H1 (cell line): ENCODE measurements around the gene METTL25B. TPM values are rescaled to one million over a fixed set of nuclear protein-coding genes. Genes with fewer than 3 reads are reported as not detected.

Source experiments
- CHD7 ChIP-seq: fragments of 300-600 bp; sonication (generic); IDR thresholded peaks from 2 replicates; pipeline ENCODE4 v1.7.1; 2012; ENCODE audit warnings: low read length, moderate library complexity, mild to moderate bottlenecking, inconsistent platforms; ENCODE audit not compliant: insufficient replicate concordance
- EGR1 ChIP-seq: IDR thresholded peaks from 2 replicates; pipeline ENCODE4 v1.6.1; 2011; ENCODE audit warnings: low read depth, low read length, borderline replicate concordance
- EP300 ChIP-seq, 2 experiments: IDR thresholded peaks; 1 replicate in 1 of 2; 2 replicates in 1 of 2; pipeline ENCODE4 v1.6.1; 2011 to 2012; ENCODE audit warnings: low read depth in 2 of 2, low read length in 2 of 2, mild to moderate bottlenecking in 2 of 2, borderline replicate concordance in 1 of 2, inconsistent platforms in 1 of 2, moderate library complexity in 1 of 2
- GABPA ChIP-seq: IDR thresholded peaks from 2 replicates; pipeline ENCODE4 v1.6.1; 2011; ENCODE audit warnings: mild to moderate bottlenecking, low read length, moderate library complexity, borderline replicate concordance; ENCODE audit not compliant: insufficient read depth
- KDM4A ChIP-seq: IDR thresholded peaks from one replicate; pipeline ENCODE4 v1.7.1; 2012; ENCODE audit warnings: low read depth, mild to moderate bottlenecking, moderate library complexity, low read length, inconsistent platforms; ENCODE audit not compliant: severe bottlenecking
- PHF8 ChIP-seq: fragments of 200-600 bp; sonication (generic); conservative IDR thresholded peaks from 2 replicates; pipeline ENCODE4 v1.7.1; 2012; ENCODE audit warnings: low read depth, mild to moderate bottlenecking, inconsistent platforms, low read length, moderate library complexity
- POLR2A ChIP-seq, 2 experiments: IDR thresholded peaks; 1 replicate in 1 of 2; 2 replicates in 1 of 2; pipeline ENCODE4 v1.6.1; 2011; ENCODE audit warnings: low read depth in 2 of 2, low read length in 2 of 2, mild to moderate bottlenecking in 2 of 2; ENCODE audit errors: control extremely low read depth in 1 of 2
- RFX5 ChIP-seq: IDR thresholded peaks from 2 replicates; pipeline ENCODE4 v1.6.1; 2011; ENCODE audit warnings: low read depth, low read length, improper control_type of control experiment, borderline replicate concordance
- SUZ12 ChIP-seq: fragments of 200-600 bp; sonication (generic); IDR thresholded peaks from 2 replicates; pipeline ENCODE4 v1.6.1; 2012; ENCODE audit warnings: mild to moderate bottlenecking, inconsistent platforms, low read length, moderate library complexity, mixed read lengths
- polyA plus RNA-seq, 7 experiments: library from polyadenylated mRNA; depleted of rRNA in 3 of 7; stranded (reverse) in 5 of 7; unstranded in 2 of 7; fragments of >200 nt in 5 of 7; fragments of 200-250 nt in 2 of 7; gene quantifications; 1 replicate in 5 of 7; 2 replicates in 1 of 7; 4 replicates in 1 of 7; pipeline versions ENCODE4 v1.2.1 to v1.2.3, GENCODE V29; 2011 to 2013; ENCODE audit warnings: missing spikeins in 2 of 7, mixed read lengths in 2 of 7
- total RNA-seq: library from RNA; stranded (reverse); fragmentation: NEBNext Ultra II Directional; extraction: Animal tissue kit (Norgen Biotek cat#: 25700); gene quantifications from 2 replicates; pipeline ENCODE4 v1.2.1, GENCODE V29; 2021

METTL25B gene
- total and polyA plus RNA-seq, 2 of the 8 experiments (the other 6 are each of a cell fraction or from before 2014, with no cell fraction given) = 28.4 to 30.1 TPM

DNA sequence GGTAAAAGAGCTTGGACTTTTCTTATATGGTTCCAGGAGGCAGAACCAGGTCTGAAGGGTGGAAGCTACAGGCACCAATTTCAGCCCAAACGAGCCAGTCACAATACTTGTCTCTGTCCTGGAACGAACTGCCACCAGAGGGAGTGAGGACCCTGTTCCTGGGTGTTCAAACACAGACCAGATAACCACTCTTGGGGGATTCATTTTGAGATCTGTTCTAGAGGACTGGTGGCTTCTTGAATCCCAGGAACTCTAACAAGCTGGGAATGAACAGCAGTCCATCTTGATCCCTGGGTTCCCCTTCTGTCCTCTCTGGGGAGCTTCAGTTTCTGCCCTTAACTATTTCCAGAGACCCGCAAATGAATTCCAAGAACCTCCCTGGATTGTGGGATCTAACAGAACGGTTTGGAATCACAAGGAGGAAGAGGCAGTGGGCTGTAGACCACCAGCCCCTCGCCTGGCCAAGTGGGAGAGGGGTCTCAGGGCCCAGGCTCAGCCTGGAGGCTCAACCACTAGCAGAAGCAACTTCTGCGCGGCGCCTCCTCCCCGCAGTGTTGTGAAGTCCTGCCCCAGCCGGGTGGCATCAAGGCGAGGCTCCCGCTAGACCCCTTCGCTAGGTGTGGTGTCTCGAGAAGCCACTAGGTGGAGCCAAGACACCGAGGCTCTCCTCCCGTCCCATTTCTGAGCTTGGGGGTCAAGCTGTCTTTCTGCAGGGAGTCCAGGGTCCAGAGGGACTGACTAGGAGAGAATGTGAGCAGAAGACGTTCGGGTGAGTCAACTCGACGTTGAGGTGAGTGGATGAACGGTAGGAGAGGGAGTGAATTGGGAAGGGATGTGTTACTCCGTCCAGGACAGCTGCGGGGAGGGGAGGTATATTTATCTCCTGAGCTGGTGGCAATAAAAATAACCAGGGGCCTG, 39.0 kb upstream of the METTL25B start (continued):
- TF ChIP-seq CHD7 = no peak
- 0 out of 2 replicates have a peak, but pooled peaks have one; percentile 36 for TF ChIP-seq EGR1
- no peak for TF ChIP-seq RFX5
- peak; percentile 28 for TF ChIP-seq KDM4A
- TF ChIP-seq POLR2A (IDR thresholded peaks at IDR 0.05; ENCODE audit: control extremely low read depth in 1 of 2, low read depth in 2 of 2, low read length in 2 of 2) = no peak
- no peak for TF ChIP-seq SUZ12
- TF ChIP-seq EP300 (IDR thresholded peaks at IDR 0.05; ENCODE audit: borderline replicate concordance in 1 of 2, low read depth in 2 of 2, low read length in 2 of 2) = no peak; a peak in 1 of 3 replicates
- peak; percentile 55; the same call in 1 of the 2 replicates for TF ChIP-seq GABPA
- no peak for TF ChIP-seq PHF8
